SK-N-SH (cell line): ENCODE measurements around the gene CCDC70. TPM values are rescaled to one million over a fixed set of nuclear protein-coding genes. Genes with fewer than 3 reads are reported as not detected.

ENCODE experiments used
- CTCF ChIA-PET: fragments of 300-600, 350-600 bp; formaldehyde crosslinking; extraction: SDS; loops from one replicate; lab custom pipeline; 2021; lab: Yijun Ruan, JAX
- POLR2A ChIA-PET: fragments of 350-600 bp; sonication (Branson Sonifier 250); formaldehyde crosslinking; extraction: SDS; loops from one replicate; lab custom pipeline; 2020; ENCODE audit warnings: antibody characterized with exemption, inconsistent platforms; lab: Yijun Ruan, JAX
- DNase-seq: peaks from one replicate; pipeline ENCODE4 v3.0.0; 2012
- H2AFZ ChIP-seq: fragments of 200-600 bp; sonication (generic); 2 replicates; pipeline ENCODE4 v1.8.1; 2016; ENCODE audit warnings: antibody characterized with exemption, mild to moderate bottlenecking, low read depth
- H3F3A ChIP-seq: fragments of 200-600 bp; sonication (generic); replicated peaks from 2 replicates; pipeline ENCODE3; 2016; ENCODE audit warnings: antibody characterized with exemption, mild to moderate bottlenecking; ENCODE audit not compliant: insufficient read depth
- H3K27ac ChIP-seq, 2 experiments: fragments of 200-500 bp in 1 of 2; fragments of 200-600 bp in 1 of 2; sonication (Bioruptor generic) in 1 of 2; sonication (generic), shearing (Covaris generic) in 1 of 2; 2 replicates each; pipeline versions ENCODE4 v1.5.1 to v1.6.1; 2014 to 2016; ENCODE audit warnings: low read depth in 2 of 2, inconsistent platforms in 1 of 2, low read length in 1 of 2, mild to moderate bottlenecking in 1 of 2, mixed read lengths in 1 of 2
- H3K27me3 ChIP-seq: fragments of 200-600 bp; sonication (generic), shearing (Covaris generic); 2 replicates; pipeline ENCODE4 v1.6.1; 2016; ENCODE audit warnings: mixed run types; ENCODE audit not compliant: insufficient read depth
- H3K36me3 ChIP-seq, 2 experiments: fragments of 200-500 bp in 1 of 2; fragments of 200-600 bp in 1 of 2; sonication (Bioruptor generic) in 1 of 2; sonication (generic) in 1 of 2; replicated peaks in 1 of 2; 2 replicates each; pipeline versions ENCODE3 to v1.5.1; 2014 to 2016; ENCODE audit warnings: low read length in 1 of 2, mild to moderate bottlenecking in 1 of 2; ENCODE audit not compliant: insufficient read depth in 2 of 2, control insufficient read depth in 1 of 2
- H3K4me1 ChIP-seq, 2 experiments: fragments of 200-500 bp in 1 of 2; fragments of 200-600 bp in 1 of 2; sonication (Bioruptor generic) in 1 of 2; sonication (generic), shearing (Covaris generic) in 1 of 2; 2 replicates each; pipeline versions ENCODE4 v1.5.1 to v1.6.1; 2014 to 2016; ENCODE audit warnings: low read depth in 1 of 2, low read length in 1 of 2, mixed run types in 1 of 2; ENCODE audit not compliant: insufficient read depth in 2 of 2, control insufficient read depth in 1 of 2
- H3K4me2 ChIP-seq: fragments of 200-600 bp; sonication (generic), shearing (Covaris generic); 2 replicates; pipeline ENCODE4 v1.6.1; 2017; ENCODE audit warnings: mixed run types
- H3K4me3 ChIP-seq, 2 experiments: fragments of 200-500 bp in 1 of 2; fragments of 200-600 bp in 1 of 2; sonication (Bioruptor generic) in 1 of 2; sonication (generic), shearing (Covaris generic) in 1 of 2; 2 replicates each; pipeline versions ENCODE4 v1.5.1 to v1.8.1; 2014 to 2016; ENCODE audit warnings: low read depth in 2 of 2, inconsistent platforms in 1 of 2, low read length in 1 of 2, mild to moderate bottlenecking in 1 of 2, mixed read lengths in 1 of 2, moderate library complexity in 1 of 2
- H3K79me2 ChIP-seq: fragments of 200-600 bp; sonication (generic); 2 replicates; pipeline ENCODE4 v1.8.1; 2017; ENCODE audit warnings: mild to moderate bottlenecking; ENCODE audit not compliant: insufficient read depth
- H3K9ac ChIP-seq: fragments of 200-600 bp; sonication (generic); 2 replicates; pipeline ENCODE4 v1.6.1; 2017; ENCODE audit warnings: mixed run types
- H3K9me2 ChIP-seq: fragments of 200-600 bp; sonication (generic); 2 replicates; pipeline ENCODE4 v1.6.1; 2017; ENCODE audit warnings: mixed run types
- H3K9me3 ChIP-seq: fragments of 200-600 bp; sonication (generic); 2 replicates; pipeline ENCODE4 v1.6.1; 2017; ENCODE audit warnings: mixed run types, mild to moderate bottlenecking, moderate library complexity
- H4K20me1 ChIP-seq: fragments of 200-600 bp; sonication (generic); 2 replicates; pipeline ENCODE4 v1.6.1; 2017; ENCODE audit warnings: mild to moderate bottlenecking, mixed run types; ENCODE audit not compliant: insufficient read depth
- CHD2 ChIP-seq: fragments of 150-350 bp; IDR thresholded peaks from 2 replicates; pipeline ENCODE4 v1.6.1; 2018; ENCODE audit warnings: low read length; ENCODE audit not compliant: partially characterized antibody
- CTCF ChIP-seq: fragments of 200-600 bp; sonication (generic); IDR thresholded peaks from 2 replicates; pipeline ENCODE4 v1.6.1; 2017; ENCODE audit warnings: antibody characterized with exemption, mild to moderate bottlenecking, moderate library complexity
- ELF1 ChIP-seq: IDR thresholded peaks from 2 replicates; pipeline ENCODE4 v1.4.0; 2012
- EP300 ChIP-seq, 2 experiments: IDR thresholded peaks; 2 replicates each; pipeline versions ENCODE4 v1.4.0 to v1.6.1; 2012; ENCODE audit warnings: borderline replicate concordance in 1 of 2, low read depth in 1 of 2, low read length in 1 of 2
- EZH2phosphoT487 ChIP-seq: fragments of 200-600 bp; sonication (generic); IDR thresholded peaks from 2 replicates; pipeline ENCODE4 v1.6.1; 2017; ENCODE audit warnings: low read depth, mixed run types, mild to moderate bottlenecking, antibody characterized with exemption, moderate library complexity, borderline replicate concordance
- GATA2 ChIP-seq: sonication (generic); formaldehyde crosslinking; IDR thresholded peaks from 2 replicates; pipeline ENCODE4 v1.5.0; 2020; ENCODE audit warnings: mild to moderate bottlenecking, missing genetic modification reagents
- IRF3 ChIP-seq: fragments of 150-350 bp; IDR thresholded peaks from 2 replicates; pipeline ENCODE4 v1.6.1; 2016; ENCODE audit warnings: mild to moderate bottlenecking, low read depth, low read length
- JUND ChIP-seq: IDR thresholded peaks from 2 replicates; pipeline ENCODE4 v1.4.0; 2012
- MAX ChIP-seq: IDR thresholded peaks from 2 replicates; pipeline ENCODE4 v1.4.0; 2012; ENCODE audit warnings: low read depth
- MEF2A ChIP-seq: IDR thresholded peaks from 2 replicates; pipeline ENCODE4 v1.4.0; 2012; ENCODE audit warnings: low read depth, borderline replicate concordance
- MXI1 ChIP-seq: IDR thresholded peaks from 2 replicates; pipeline ENCODE4 v1.6.1; 2012; ENCODE audit warnings: mild to moderate bottlenecking, low read depth, low read length, improper control_type of control experiment
- NFIC ChIP-seq: IDR thresholded peaks from 2 replicates; pipeline ENCODE4 v1.4.0; 2012; ENCODE audit warnings: borderline replicate concordance
- NRF1 ChIP-seq: IDR thresholded peaks from 2 replicates; pipeline ENCODE4 v1.6.1; 2012; ENCODE audit warnings: low read depth, mild to moderate bottlenecking, low read length
- PBX3 ChIP-seq: IDR thresholded peaks from 2 replicates; pipeline ENCODE4; 2012
- REST ChIP-seq: IDR thresholded peaks from 2 replicates; pipeline ENCODE4 v1.6.1; 2012; ENCODE audit warnings: mild to moderate bottlenecking, low read depth, low read length, moderate library complexity
- RFX5 ChIP-seq: IDR thresholded peaks from 2 replicates; pipeline ENCODE4 v1.6.1; 2012; ENCODE audit warnings: mild to moderate bottlenecking, improper control_type of control experiment, low read length
- RXRA ChIP-seq: IDR thresholded peaks from 2 replicates; pipeline ENCODE4 v1.4.0; 2012; ENCODE audit warnings: low read depth, mild to moderate bottlenecking, borderline replicate concordance
- TAF1 ChIP-seq: IDR thresholded peaks from 2 replicates; pipeline ENCODE4 v1.6.1; 2012; ENCODE audit warnings: low read depth, mild to moderate bottlenecking, low read length, moderate library complexity, borderline replicate concordance
- TCF12 ChIP-seq: IDR thresholded peaks from 2 replicates; pipeline ENCODE4 v1.4.0; 2012
- TEAD4 ChIP-seq: IDR thresholded peaks from 2 replicates; pipeline ENCODE4 v1.4.0; 2012; ENCODE audit warnings: mild to moderate bottlenecking, borderline replicate concordance; ENCODE audit not compliant: insufficient read depth
- USF1 ChIP-seq: IDR thresholded peaks from 2 replicates; pipeline ENCODE4 v1.4.0; 2012; ENCODE audit warnings: low read depth, borderline replicate concordance
- YY1 ChIP-seq: IDR thresholded peaks from 2 replicates; pipeline ENCODE4 v1.4.0; 2012; ENCODE audit warnings: low read depth, mild to moderate bottlenecking
- ZBTB33 ChIP-seq: IDR thresholded peaks from 2 replicates; pipeline ENCODE4 v1.4.0; 2012; ENCODE audit warnings: low read depth, borderline replicate concordance
- WGBS: methylation state at CpG from one replicate; pipeline ENCODE4 v1.1.6; 2017; ENCODE audit warnings: low lambda C conversion rate; 5-methylcytosine and 5-hydroxymethylcytosine counted together
- polyA plus RNA-seq, 3 experiments: library from polyadenylated mRNA; depleted of rRNA; stranded (reverse); fragments of >200 nt; gene quantifications; 2 replicates each; pipeline ENCODE4 v1.2.3, GENCODE V29; 2012

Gene CCDC70
- polyA plus RNA-seq, 1 of the 3 experiments (the other 2 are of a cell fraction): not detected

- ChIA-PET POLR2A (no interaction called here), CTCF (interaction anchor here (1.5 to 7.2 kb wide), 2 partner anchors 8 to 11 kb away, joined by 5 to 36 read pairs; partner anchors contain the start of gene TMEM272)
- WGBS: 48% methylated on average over 8 of the region's 8 CpGs
- H3F3A ChIP-seq: no peaks in the 10 kb centered on the region
- no peaks in the 10 kb centered on the region for H3K36me3 ChIP-seq
- no peaks in the 10 kb centered on the region for H4K20me1 ChIP-seq
- DNase-seq: no peak
- no peaks in the 10 kb centered on the region for H3K9me2 ChIP-seq
- H3K4me3 ChIP-seq: no peak overlapping the region
- H3K9me3 ChIP-seq: no peaks in the 10 kb centered on the region
- H3K27me3 ChIP-seq: no peaks in the 10 kb centered on the region; the same call in 1 of the 2 replicates
- H3K4me1 ChIP-seq: peaks cover 2 to 8% of the 10 kb centered on the region in 2 experiments; a peak in 1 of 4 replicates
- no peak overlapping the region; a peak in 1 of 4 replicates for H3K27ac ChIP-seq
- 0 out of 2 replicates have a peak overlapping the region, but pooled peaks have one; percentile 21 for H3K4me2 ChIP-seq
- H3K79me2 ChIP-seq: no peaks in the 10 kb centered on the region
- no peak overlapping the region for H2AFZ ChIP-seq
- no peak overlapping the region for H3K9ac ChIP-seq
- TF ChIP-seq PBX3 (no peak), GATA2 (CRISPR knock-in tag) (no peak), RXRA (no peak), JUND (0 out of 2 replicates have a peak, but pooled peaks have one; percentile 9), ZBTB33 (no peak), NRF1 (no peak), YY1 (no peak), ELF1 (no peak), MAX (no peak), TEAD4 (no peak), USF1 (no peak), TCF12 (peak; percentile 33; the same call in 1 of the 2 replicates), MEF2A (no peak), CHD2 (no peak), MXI1 (no peak), REST (no peak), IRF3 (no peak), EZH2phosphoT487 (no peak), RFX5 (no peak), NFIC (no peak), CTCF (no peak), EP300 (IDR thresholded peaks at IDR 0.05; ENCODE audit: borderline replicate concordance in 1 of 2, low read depth in 1 of 2, low read length in 1 of 2) (no peak), TAF1 (no peak)
Measured at GRCh38 chr13:51838240-51838846, 23.4 kb upstream of the CCDC70 start.
